ENCODE data around the gene GOPC.

Gene GOPC

DNA sequence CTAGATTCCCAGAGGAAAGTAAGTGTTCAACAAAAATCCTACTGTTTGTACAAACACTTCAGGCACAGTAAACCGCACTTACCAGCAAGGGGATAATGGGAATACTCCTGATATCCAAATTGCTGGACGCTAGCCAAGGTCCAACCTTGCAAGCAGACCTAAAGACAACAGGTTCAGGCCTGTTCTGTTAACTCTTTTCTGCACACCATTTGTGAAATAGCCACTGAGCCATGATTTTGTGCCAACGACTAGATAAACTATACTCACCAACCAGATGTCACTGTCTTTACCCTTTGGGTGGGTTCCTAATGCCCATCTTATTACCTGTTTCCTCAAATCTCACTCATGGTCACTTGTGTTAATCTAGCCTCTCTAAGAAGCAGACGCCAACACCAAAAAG, 43.5 kb downstream of the GOPC start:
- Histone ChIP-seq H3K9ac (ENCODE audit: low read length) (no peak overlapping the region), H3K4me3 (ENCODE audit: low read length) (no peak overlapping the region), H3K9me3 (ENCODE audit: control insufficient read depth, low read length) (no peaks in the 10 kb centered on the region), H3K27me3 (replicated peaks; ENCODE audit: control insufficient read depth, insufficient read depth, low read length) (no peaks in the 10 kb centered on the region), H3K4me1 (ENCODE audit: control insufficient read depth, insufficient read depth, low read length) (peaks cover 15% of the 10 kb centered on the region), H3K36me3 (ENCODE audit: control insufficient read depth, insufficient read depth, low read length, severe bottlenecking) (peaks cover 41% of the 10 kb centered on the region)
- no peak for DNase-seq (ENCODE audit: low read depth)

DNA sequence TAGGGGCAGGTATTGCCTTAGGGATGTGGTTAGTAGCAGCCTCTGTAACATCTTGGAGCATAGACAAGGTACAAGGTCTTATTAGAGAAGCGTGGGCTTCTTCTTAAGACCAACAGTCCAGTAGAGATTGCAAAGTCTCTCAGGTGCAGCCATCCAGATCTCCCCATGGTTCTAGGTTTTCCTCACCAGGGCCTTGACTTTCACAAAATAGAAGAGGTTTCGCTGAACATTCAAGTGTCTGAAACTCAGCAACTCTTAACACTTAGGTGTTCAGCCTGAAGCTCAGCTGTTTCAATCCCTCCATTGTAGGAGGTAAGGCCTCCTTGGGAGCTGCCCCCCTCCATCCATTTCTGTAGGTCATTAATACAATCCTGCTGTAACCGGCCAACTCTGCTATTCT, 44.4 kb downstream of the GOPC start:
- Histone ChIP-seq H3K4me1 (ENCODE audit: control insufficient read depth, insufficient read depth, low read length) (peaks cover 15% of the 10 kb centered on the region), H3K9me3 (ENCODE audit: control insufficient read depth, low read length) (no peaks in the 10 kb centered on the region), H3K9ac (ENCODE audit: low read length) (no peak overlapping the region), H3K4me3 (ENCODE audit: low read length) (no peak overlapping the region), H3K36me3 (ENCODE audit: control insufficient read depth, insufficient read depth, low read length, severe bottlenecking) (peaks cover 37% of the 10 kb centered on the region), H3K27me3 (replicated peaks; ENCODE audit: control insufficient read depth, insufficient read depth, low read length) (no peaks in the 10 kb centered on the region)
- DNase-seq (ENCODE audit: low read depth): no peak

DNA sequence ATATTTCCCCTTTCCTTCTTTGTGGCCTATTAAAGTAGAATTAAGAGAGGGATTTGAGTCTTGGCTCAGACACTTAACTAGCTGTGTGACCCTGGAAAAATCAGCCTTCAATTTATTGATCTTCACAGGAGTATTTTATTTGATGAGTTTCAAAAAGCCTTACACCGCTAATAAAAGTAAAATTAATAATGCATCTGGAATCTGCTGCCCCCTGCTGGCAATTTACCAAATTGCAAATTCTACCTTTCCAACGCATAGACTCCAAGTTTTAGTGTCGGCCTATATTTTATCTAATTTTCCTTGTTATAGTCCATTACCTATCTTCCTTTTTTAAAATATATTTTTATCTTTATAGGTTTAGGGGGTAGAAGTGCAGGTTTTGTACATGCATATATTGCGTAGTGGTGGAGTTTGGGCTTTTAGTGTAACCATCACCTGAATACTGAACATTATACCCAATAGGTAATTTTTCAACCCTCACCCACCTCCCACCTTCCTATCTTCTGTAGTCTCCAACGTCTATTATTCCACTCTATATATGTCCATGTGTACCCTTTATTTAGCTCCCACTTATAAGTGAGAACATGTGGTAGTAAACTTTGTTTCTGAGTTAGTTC, 46.3 kb downstream of the GOPC start:
- no peaks in the 10 kb centered on the region for H3K9me3 ChIP-seq (ENCODE audit: control insufficient read depth, low read length)
- H3K27me3 ChIP-seq (replicated peaks; ENCODE audit: control insufficient read depth, insufficient read depth, low read length): no peaks in the 10 kb centered on the region
- peak overlapping the region; percentile 28 for H3K9ac ChIP-seq (ENCODE audit: low read length)
- no peak overlapping the region for H3K4me3 ChIP-seq (ENCODE audit: low read length)
- peaks cover 18% of the 10 kb centered on the region for H3K36me3 ChIP-seq (ENCODE audit: control insufficient read depth, insufficient read depth, low read length, severe bottlenecking)
- peaks cover 15% of the 10 kb centered on the region for H3K4me1 ChIP-seq (ENCODE audit: control insufficient read depth, insufficient read depth, low read length)
- peak; percentile 73 for DNase-seq (ENCODE audit: low read depth)

DNA sequence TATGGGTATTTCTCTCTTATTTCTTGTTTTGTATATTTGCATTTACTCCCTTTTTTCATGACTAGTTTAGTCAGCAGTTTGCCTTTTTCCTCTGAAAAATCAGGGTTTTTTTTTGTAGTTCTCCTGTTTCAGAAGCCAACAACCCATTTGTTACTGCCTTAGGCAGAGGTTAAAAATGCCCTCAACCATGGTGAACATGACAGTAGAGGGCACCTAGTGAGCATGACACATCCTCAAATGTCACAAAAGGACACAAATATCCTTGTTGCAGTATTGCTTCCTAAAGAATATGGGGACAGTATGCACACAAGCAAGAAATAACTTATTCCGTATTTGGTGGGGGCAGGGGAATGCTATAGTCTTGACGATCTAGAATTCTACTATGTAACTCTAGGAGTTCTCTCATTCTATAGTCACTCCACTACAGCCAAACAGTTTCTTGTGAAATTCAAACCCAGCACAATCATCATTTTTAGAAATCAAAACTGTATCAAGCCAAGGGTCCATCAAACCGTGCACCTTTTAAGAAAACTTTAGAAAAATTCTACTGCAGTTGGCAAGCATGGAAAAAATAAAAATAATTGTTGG, 47.0 kb downstream of the GOPC start:
- H3K4me1 ChIP-seq (ENCODE audit: control insufficient read depth, insufficient read depth, low read length): peaks cover 15% of the 10 kb centered on the region
- no peak overlapping the region for H3K4me3 ChIP-seq (ENCODE audit: low read length)
- H3K9me3 ChIP-seq (ENCODE audit: control insufficient read depth, low read length): no peaks in the 10 kb centered on the region
- no peaks in the 10 kb centered on the region for H3K27me3 ChIP-seq (replicated peaks; ENCODE audit: control insufficient read depth, insufficient read depth, low read length)
- peak overlapping the region; percentile 28 for H3K9ac ChIP-seq (ENCODE audit: low read length)
- H3K36me3 ChIP-seq (ENCODE audit: control insufficient read depth, insufficient read depth, low read length, severe bottlenecking): peaks cover 12% of the 10 kb centered on the region
- peak; percentile 19 for DNase-seq (ENCODE audit: low read depth)

DNA sequence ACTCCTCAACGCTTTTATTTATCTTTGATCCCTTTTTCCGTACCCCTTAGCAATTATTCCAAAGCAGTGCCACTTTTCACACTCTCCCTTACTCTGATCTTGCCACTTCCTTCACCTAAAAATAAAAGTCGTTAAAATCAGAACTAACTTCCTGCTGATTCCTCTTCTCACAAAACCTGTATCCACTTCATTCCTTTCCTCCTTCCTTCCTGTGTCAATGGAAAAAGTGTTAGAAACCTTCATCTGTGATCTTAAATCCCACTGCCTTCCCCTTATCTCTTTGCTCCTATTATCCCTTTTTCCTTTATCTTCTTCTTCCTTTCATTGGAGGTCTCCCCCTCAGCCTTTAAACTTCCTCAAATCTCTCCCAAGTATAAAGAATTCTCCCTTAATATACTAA, 49.2 kb downstream of the GOPC start:
- peaks cover 17% of the 10 kb centered on the region for H3K4me1 ChIP-seq (ENCODE audit: control insufficient read depth, insufficient read depth, low read length)
- H3K36me3 ChIP-seq (ENCODE audit: control insufficient read depth, insufficient read depth, low read length, severe bottlenecking): no peaks in the 10 kb centered on the region
- DNase-seq (ENCODE audit: low read depth): no peak

DNA sequence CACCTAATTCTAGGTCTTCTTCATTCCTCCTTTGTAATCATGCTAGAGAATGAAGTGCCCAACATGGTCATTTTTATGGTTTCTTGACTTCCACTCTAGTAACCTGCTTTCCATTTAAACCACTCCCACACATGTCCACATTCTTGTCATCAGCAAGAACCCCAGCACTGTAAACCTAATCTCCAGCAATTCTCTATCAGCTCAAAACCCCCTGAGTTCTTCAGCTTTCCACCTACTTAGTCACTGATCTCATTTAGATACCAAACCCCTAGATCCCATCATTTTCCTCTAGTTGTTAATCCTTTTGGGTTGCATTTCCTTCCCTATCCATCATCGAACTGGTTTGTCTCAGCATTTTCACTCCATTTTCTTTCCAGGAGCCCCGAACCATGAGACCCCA, 49.7 kb downstream of the GOPC start:
- Histone ChIP-seq H3K9ac (ENCODE audit: low read length) (no peak overlapping the region), H3K36me3 (ENCODE audit: control insufficient read depth, insufficient read depth, low read length, severe bottlenecking) (no peaks in the 10 kb centered on the region), H3K27me3 (replicated peaks; ENCODE audit: control insufficient read depth, insufficient read depth, low read length) (no peaks in the 10 kb centered on the region), H3K9me3 (ENCODE audit: control insufficient read depth, low read length) (no peaks in the 10 kb centered on the region), H3K4me3 (ENCODE audit: low read length) (no peak overlapping the region), H3K4me1 (ENCODE audit: control insufficient read depth, insufficient read depth, low read length) (peaks cover 18% of the 10 kb centered on the region)
- no peak for DNase-seq (ENCODE audit: low read depth)

More for the DNA sequence above, 49.2 kb downstream of the GOPC start:
- H3K27me3 ChIP-seq (replicated peaks; ENCODE audit: control insufficient read depth, insufficient read depth, low read length): no peaks in the 10 kb centered on the region
- no peak overlapping the region for H3K9ac ChIP-seq (ENCODE audit: low read length)
- H3K9me3 ChIP-seq (ENCODE audit: control insufficient read depth, low read length): no peaks in the 10 kb centered on the region
- no peak overlapping the region for H3K4me3 ChIP-seq (ENCODE audit: low read length)

DNA sequence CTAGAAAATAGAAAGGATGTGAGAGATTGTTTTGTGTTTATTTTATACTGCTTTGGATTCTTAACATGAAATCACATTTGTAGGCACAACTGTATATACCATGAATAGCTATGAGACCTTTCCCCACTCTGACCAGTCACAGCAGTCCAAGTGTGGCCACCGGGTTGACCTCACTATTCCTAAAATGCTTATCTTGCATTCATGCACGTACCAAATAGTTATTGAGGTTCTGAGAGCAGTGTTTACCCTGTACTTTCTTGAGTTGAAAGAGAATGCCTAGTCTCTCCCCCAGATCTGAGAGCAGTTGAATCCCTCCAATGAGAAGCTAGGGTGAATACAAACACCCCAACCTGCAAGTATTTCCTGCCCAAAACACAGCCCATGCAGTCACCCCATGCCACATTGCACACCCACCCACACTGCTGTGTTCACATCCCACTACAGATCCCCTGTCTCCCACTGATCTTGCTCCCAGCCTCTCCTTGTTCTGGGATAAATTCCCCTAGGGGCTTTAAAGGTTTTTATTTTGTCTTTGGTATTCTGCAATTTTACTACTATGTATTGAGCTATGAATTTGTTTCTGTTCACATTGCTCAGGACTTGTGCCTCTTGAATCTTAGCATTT, 51.6 kb downstream of the GOPC start:
- Histone ChIP-seq H3K4me3 (ENCODE audit: low read length) (no peak overlapping the region), H3K36me3 (ENCODE audit: control insufficient read depth, insufficient read depth, low read length, severe bottlenecking) (peaks cover 1% of the 10 kb centered on the region), H3K4me1 (ENCODE audit: control insufficient read depth, insufficient read depth, low read length) (peaks cover 17% of the 10 kb centered on the region), H3K9ac (ENCODE audit: low read length) (no peak overlapping the region), H3K9me3 (ENCODE audit: control insufficient read depth, low read length) (no peaks in the 10 kb centered on the region), H3K27me3 (replicated peaks; ENCODE audit: control insufficient read depth, insufficient read depth, low read length) (no peaks in the 10 kb centered on the region)
- DNase-seq (ENCODE audit: low read depth): no peak

DNA sequence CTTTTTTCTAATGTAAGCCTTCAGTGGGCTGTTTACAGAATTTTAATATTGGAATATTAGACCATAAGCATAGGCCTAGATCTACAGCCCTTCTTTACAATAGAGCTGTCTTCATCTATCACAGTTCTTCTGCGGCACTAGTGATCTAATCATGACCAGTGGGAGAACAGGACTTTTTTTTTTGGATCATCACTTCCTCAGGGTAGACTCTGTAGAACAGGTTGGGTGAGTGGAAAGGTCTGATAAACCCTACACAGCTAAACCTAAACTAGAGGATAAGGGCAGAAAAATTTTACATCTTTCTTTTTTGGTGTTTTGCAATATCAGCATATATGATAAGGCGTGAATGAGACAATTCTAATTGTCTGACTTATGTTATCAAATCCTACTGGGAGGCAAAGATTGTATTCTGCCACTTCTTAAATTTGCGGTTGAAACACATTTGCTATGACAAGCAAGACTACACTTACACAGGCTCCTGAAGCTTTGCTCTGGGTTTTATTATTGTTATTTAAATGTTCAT, 52.2 kb downstream of the GOPC start:
- no peaks in the 10 kb centered on the region for H3K9me3 ChIP-seq (ENCODE audit: control insufficient read depth, low read length)
- H3K9ac ChIP-seq (ENCODE audit: low read length): no peak overlapping the region
- H3K4me3 ChIP-seq (ENCODE audit: low read length): no peak overlapping the region
- H3K4me1 ChIP-seq (ENCODE audit: control insufficient read depth, insufficient read depth, low read length): peaks cover 11% of the 10 kb centered on the region
- H3K27me3 ChIP-seq (replicated peaks; ENCODE audit: control insufficient read depth, insufficient read depth, low read length): no peaks in the 10 kb centered on the region
- peaks cover 7% of the 10 kb centered on the region for H3K36me3 ChIP-seq (ENCODE audit: control insufficient read depth, insufficient read depth, low read length, severe bottlenecking)
- no peak for DNase-seq (ENCODE audit: low read depth)

DNA sequence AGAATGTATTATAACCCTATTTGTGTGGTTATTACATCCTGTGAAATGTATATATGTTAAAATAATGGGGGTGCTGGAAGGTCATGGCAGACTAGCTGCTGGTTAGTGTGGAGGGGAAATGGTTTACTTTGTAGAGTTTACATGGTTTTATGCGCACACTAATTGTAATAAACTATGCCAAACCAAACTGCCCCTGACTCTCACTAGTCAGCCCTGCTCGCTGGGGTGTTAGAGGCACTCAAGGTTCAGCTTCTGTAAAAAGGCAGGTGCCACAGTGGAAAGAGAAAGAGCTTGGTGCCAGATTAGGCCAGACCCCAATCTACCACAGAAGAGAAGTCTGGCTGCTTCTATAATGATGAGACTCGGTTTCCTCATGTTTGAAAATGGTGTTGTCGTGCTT, 52.7 kb downstream of the GOPC start:
- peaks cover 11% of the 10 kb centered on the region for H3K4me1 ChIP-seq (ENCODE audit: control insufficient read depth, insufficient read depth, low read length)
- no peak overlapping the region for H3K9ac ChIP-seq (ENCODE audit: low read length)
- no peaks in the 10 kb centered on the region for H3K27me3 ChIP-seq (replicated peaks; ENCODE audit: control insufficient read depth, insufficient read depth, low read length)
- H3K9me3 ChIP-seq (ENCODE audit: control insufficient read depth, low read length): no peaks in the 10 kb centered on the region
- no peak for DNase-seq (ENCODE audit: low read depth)
- H3K36me3 ChIP-seq (ENCODE audit: control insufficient read depth, insufficient read depth, low read length, severe bottlenecking): peaks cover 13% of the 10 kb centered on the region
- no peak overlapping the region for H3K4me3 ChIP-seq (ENCODE audit: low read length)

DNA sequence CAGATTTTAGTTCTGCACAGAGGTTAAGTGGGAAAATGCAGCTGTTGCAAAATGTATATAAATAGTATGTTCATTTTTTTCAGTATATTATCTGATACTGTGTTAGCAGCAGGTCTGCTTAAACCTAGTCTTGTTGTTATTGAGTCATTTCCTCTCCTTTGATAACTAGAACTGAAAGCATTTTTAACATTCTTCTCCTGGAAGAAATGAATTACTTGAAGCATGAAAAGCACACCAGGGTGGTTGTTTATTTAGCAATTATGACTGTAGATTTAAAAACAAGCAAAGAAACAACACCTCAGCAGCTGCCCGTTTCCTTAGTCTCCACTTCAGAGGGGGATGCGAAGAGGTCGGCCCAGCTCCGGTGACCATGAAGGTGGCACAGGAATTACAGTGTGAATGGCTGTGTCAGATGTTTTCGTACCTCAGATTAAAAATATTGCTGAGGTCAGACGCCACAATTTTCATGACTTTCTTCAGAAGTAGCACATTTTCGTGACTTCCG, 53.5 kb downstream of the GOPC start:
- peaks cover 17% of the 10 kb centered on the region for H3K36me3 ChIP-seq (ENCODE audit: control insufficient read depth, insufficient read depth, low read length, severe bottlenecking)
- peaks cover 11% of the 10 kb centered on the region for H3K4me1 ChIP-seq (ENCODE audit: control insufficient read depth, insufficient read depth, low read length)
- peak; percentile 62 for DNase-seq (ENCODE audit: low read depth)
- H3K4me3 ChIP-seq (ENCODE audit: low read length): peak overlapping the region; percentile 72
- no peaks in the 10 kb centered on the region for H3K9me3 ChIP-seq (ENCODE audit: control insufficient read depth, low read length)
- no peak overlapping the region for H3K9ac ChIP-seq (ENCODE audit: low read length)
- H3K27me3 ChIP-seq (replicated peaks; ENCODE audit: control insufficient read depth, insufficient read depth, low read length): no peaks in the 10 kb centered on the region
